Endothelial cell of umbilical vein (primary cell): ENCODE measurements around the gene SAYSD1. TPM values are rescaled to one million over a fixed set of nuclear protein-coding genes. Genes with fewer than 3 reads are reported as not detected.

Experiments used
- BruUV-seq: library from RNA; stranded (reverse); fragments of 400-500 nt; replicated peaks from 2 replicates; lab custom pipeline; 2021; lab: Mats Ljungman, UMichigan
- CTCF ChIA-PET: fragments of 300-600, 350-600 bp; sonication (Branson Sonifier 250); formaldehyde crosslinking; loops from one replicate; lab custom pipeline; 2021; ENCODE audit warnings: antibody characterized with exemption, inconsistent platforms; lab: Charles Lee
- POLR2A ChIA-PET: fragments of 300-600, 350-600 bp; sonication (Branson Sonifier 250); formaldehyde crosslinking; loops from one replicate; lab custom pipeline; 2021; ENCODE audit warnings: antibody characterized with exemption, inconsistent platforms; lab: Charles Lee
- DNase-seq: peaks from one replicate; pipeline ENCODE4 v3.0.0-alpha.2; 2011; ENCODE audit warnings: low read depth, low spot score
- FAIRE-seq: peaks from 2 replicates; lab custom pipeline; 2011; peaks lifted over from hg19 to GRCh38; lab: Jason Lieb, UNC
- H2AFZ ChIP-seq: 2 replicates; pipeline ENCODE4 v1.6.0; 2012; ENCODE audit warnings: low read depth, low read length, control low read depth, inconsistent platforms
- H3K27ac ChIP-seq: 2 replicates; pipeline ENCODE4 v1.5.1; 2011; ENCODE audit warnings: low read depth, mild to moderate bottlenecking, control low read depth, low read length, moderate library complexity; ENCODE audit not compliant: insufficient read depth
- H3K27me3 ChIP-seq, 2 experiments: 2 replicates each; pipeline versions ENCODE4 v1.6.0 to v1.6.1; 2011; ENCODE audit warnings: low read length in 2 of 2, mixed read lengths in 1 of 2; ENCODE audit not compliant: control insufficient read depth in 2 of 2, insufficient read depth in 2 of 2
- H3K36me3 ChIP-seq, 2 experiments: 2 replicates in 1 of 2; 3 replicates in 1 of 2; pipeline ENCODE4 v1.5.1; 2011; ENCODE audit warnings: low read length in 2 of 2, mild to moderate bottlenecking in 1 of 2, moderate library complexity in 1 of 2; ENCODE audit not compliant: control insufficient read depth in 2 of 2, insufficient read depth in 2 of 2; ENCODE audit errors: extremely low read depth in 1 of 2
- H3K4me1 ChIP-seq: 3 replicates; pipeline ENCODE4 v1.5.1; 2011; ENCODE audit warnings: mild to moderate bottlenecking, low read length; ENCODE audit not compliant: control insufficient read depth, insufficient read depth; ENCODE audit errors: extremely low read depth
- H3K4me2 ChIP-seq: 2 replicates; pipeline ENCODE4 v1.6.1; 2011; ENCODE audit warnings: low read length, control low read depth, mixed read lengths; ENCODE audit not compliant: insufficient read depth
- H3K4me3 ChIP-seq, 3 experiments: fragments of 200-600 bp in 1 of 3; sonication (generic), shearing (Covaris generic) in 1 of 3; replicated peaks in 1 of 3; 2 replicates each; pipeline ENCODE4 v1.5.1; 2011 to 2016; ENCODE audit warnings: control low read depth in 3 of 3, low read length in 3 of 3, mild to moderate bottlenecking in 2 of 3, inconsistent platforms in 1 of 3, low read depth in 1 of 3, moderate library complexity in 1 of 3; ENCODE audit not compliant: insufficient read depth in 1 of 3
- H3K79me2 ChIP-seq: 2 replicates; pipeline ENCODE4 v1.6.0; 2012; ENCODE audit warnings: low read length, inconsistent platforms; ENCODE audit not compliant: control insufficient read depth, insufficient read depth
- H3K9ac ChIP-seq: replicated peaks from 2 replicates; pipeline ENCODE3; 2011; ENCODE audit warnings: low read length, control low read depth; ENCODE audit not compliant: insufficient read depth; ENCODE audit errors: extremely low read depth
- H3K9me1 ChIP-seq: replicated peaks from 3 replicates; pipeline ENCODE4 v1.6.0; 2011; ENCODE audit warnings: mild to moderate bottlenecking, low read length; ENCODE audit not compliant: control insufficient read depth, insufficient read depth; ENCODE audit errors: extremely low read depth
- H3K9me3 ChIP-seq: replicated peaks from 2 replicates; pipeline ENCODE4 v1.5.1; 2012; ENCODE audit warnings: low read length, inconsistent platforms; ENCODE audit not compliant: control insufficient read depth, insufficient read depth
- H4K20me1 ChIP-seq: replicated peaks from 2 replicates; pipeline ENCODE3; 2011; ENCODE audit warnings: mild to moderate bottlenecking, low read length; ENCODE audit not compliant: control insufficient read depth, insufficient read depth; ENCODE audit errors: extremely low read depth
- CTCF ChIP-seq, 2 donors: IDR thresholded peaks; 1 replicate in 1 of 2; 2 replicates in 1 of 2; pipeline ENCODE4 v1.5.1; 2011; ENCODE audit warnings: low read length in 2 of 2, mild to moderate bottlenecking in 2 of 2, moderate library complexity in 2 of 2, control low read depth in 1 of 2, inconsistent platforms in 1 of 2, low read depth in 1 of 2; ENCODE audit not compliant: insufficient read depth in 1 of 2; ENCODE audit errors: extremely low read depth in 1 of 2
- EZH2 ChIP-seq: IDR thresholded peaks from 2 replicates; pipeline ENCODE4 v1.6.1; 2012; ENCODE audit warnings: borderline replicate concordance, low read depth, mild to moderate bottlenecking, moderate library complexity, low read length, inconsistent platforms; ENCODE audit not compliant: severe bottlenecking
- FOS ChIP-seq: IDR thresholded peaks from 2 replicates; pipeline ENCODE4 v1.6.1; 2011; ENCODE audit warnings: mild to moderate bottlenecking, low read length, moderate library complexity, borderline replicate concordance; ENCODE audit not compliant: insufficient read depth
- GATA2 ChIP-seq: IDR thresholded peaks from 2 replicates; pipeline ENCODE4 v1.7.0; 2011; ENCODE audit warnings: low read depth, mild to moderate bottlenecking, moderate library complexity, mixed read lengths, low read length; ENCODE audit not compliant: insufficient read length, insufficient read depth
- JUN ChIP-seq: IDR thresholded peaks from 2 replicates; pipeline ENCODE4 v1.6.1; 2011; ENCODE audit warnings: borderline replicate concordance, low read depth; ENCODE audit not compliant: insufficient read length, insufficient read depth
- MAX ChIP-seq: IDR thresholded peaks from 2 replicates; pipeline ENCODE4 v1.6.1; 2011; ENCODE audit not compliant: insufficient read depth, insufficient read length
- MYC ChIP-seq: IDR thresholded peaks from one replicate; pipeline ENCODE4 v1.6.1; 2011; ENCODE audit warnings: mild to moderate bottlenecking, low read depth, low read length
- POLR2A ChIP-seq: IDR thresholded peaks from 2 replicates; pipeline ENCODE4 v1.6.1; 2012; ENCODE audit warnings: low read depth, mild to moderate bottlenecking, control low read depth, low read length
- POLR2AphosphoS5 ChIP-seq: IDR thresholded peaks from 2 replicates; pipeline ENCODE4 v1.6.1; 2012; ENCODE audit warnings: low read depth, mild to moderate bottlenecking, control low read depth, low read length, moderate library complexity; ENCODE audit not compliant: insufficient read depth
- dilution Hi-C: fragments of 300-500 bp; cut with MboI; formaldehyde crosslinking; loops from one replicate; pipeline ENCODE4 v1.15.0; 2019; ENCODE audit warnings: low sequenced_read_pairs; ENCODE audit not compliant: extremely low pct_ligation_motif_present
- intact Hi-C: fragments of 100-400 bp; cut with micrococcal nuclease; formaldehyde crosslinking; loops from one replicate; pipeline ENCODE4 v1.10.0; 2022
- polyA plus RNA-seq, 4 experiments: library from polyadenylated mRNA; depleted of rRNA in 3 of 4; stranded (reverse) in 3 of 4; unstranded in 1 of 4; fragments of >200 nt; gene quantifications; 2 replicates each; pipeline versions ENCODE4 v1.2.1 to v1.2.3, GENCODE V29; 2011 to 2012; ENCODE audit warnings: missing spikeins in 1 of 4
- total RNA-seq: library from RNA; stranded (reverse); gene quantifications from 2 replicates; pipeline ENCODE4 v1.2.3, GENCODE V29; 2021

SAYSD1 gene
- total and polyA plus RNA-seq, 2 donors (not counting 3 experiments of a cell fraction or from before 2014, with no cell fraction given) = 9.0 to 9.7 TPM

- DNase-seq (no peak), FAIRE-seq (no peak)
- H3K9me3 ChIP-seq = no peaks in the 10 kb centered on the region
- no peaks in the 10 kb centered on the region for H3K4me1 ChIP-seq
- H3K9me1 ChIP-seq = no peaks in the 10 kb centered on the region
- BruUV-seq = no TSS peak
- POLR2A ChIA-PET = no interaction called here
- no peak overlapping the region for H3K27ac ChIP-seq
- H2AFZ ChIP-seq = no peak overlapping the region
- H3K4me2 ChIP-seq = no peak overlapping the region
- dilution Hi-C loops = no loop called here
- H3K9ac ChIP-seq = no peak overlapping the region
- intact Hi-C loops = no loop called here
- no peaks in the 10 kb centered on the region for H3K36me3 ChIP-seq
- H3K27me3 ChIP-seq = peaks cover 0 to 10% of the 10 kb centered on the region in 2 experiments
- no peak overlapping the region for H3K4me3 ChIP-seq
- H3K79me2 ChIP-seq = no peaks in the 10 kb centered on the region
- TF ChIP-seq MYC (no peak), JUN (no peak), MAX (no peak), FOS (no peak), POLR2A (no peak), POLR2AphosphoS5 (no peak), GATA2 (no peak), EZH2 (no peak), CTCF (IDR thresholded peaks at IDR 0.05; ENCODE audit: extremely low read depth in 1 of 2, insufficient read depth in 1 of 2, low read depth in 1 of 2, low read length in 2 of 2) (no peak)
- H4K20me1 ChIP-seq = no peaks in the 10 kb centered on the region
- CTCF ChIA-PET = no interaction called here
These were observed 39.7 kb upstream of the SAYSD1 start for GRCh38 chr6:39154705-39155104.
